HG02588 (cell line): ENCODE results near the gene MRTFA.
A peak's percentile ranks its signal among the peaks of the same experiment; 100 is the strongest.

Experiments
- ATAC-seq: cut with Tn5 transposase; IDR thresholded peaks from one replicate; pipeline ENCODE4 v1.9.1; 2021; ENCODE audit warnings: mild to moderate bottlenecking, moderate library complexity; ENCODE audit not compliant: unreplicated experiment

MRTFA gene

DNA sequence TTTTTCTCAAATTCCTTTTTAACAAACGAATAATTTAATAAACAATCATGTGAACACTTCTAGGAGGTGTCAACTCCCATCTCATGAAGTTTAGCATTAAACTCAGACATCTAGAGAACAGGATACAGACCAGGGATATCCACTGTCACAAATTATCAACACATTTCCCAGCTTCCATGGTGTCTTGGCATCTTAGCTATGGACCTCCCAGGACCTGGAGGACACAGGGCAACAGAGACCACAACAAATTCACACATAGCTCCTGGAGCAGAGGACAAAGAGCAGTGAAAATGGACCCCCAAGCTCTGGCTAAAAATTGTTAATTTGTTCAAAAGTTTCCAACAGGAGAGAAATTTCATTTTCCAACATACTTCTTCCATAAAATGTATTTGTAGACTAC, 163.9 kb downstream of the MRTFA start:
- no peak for ATAC-seq

DNA sequence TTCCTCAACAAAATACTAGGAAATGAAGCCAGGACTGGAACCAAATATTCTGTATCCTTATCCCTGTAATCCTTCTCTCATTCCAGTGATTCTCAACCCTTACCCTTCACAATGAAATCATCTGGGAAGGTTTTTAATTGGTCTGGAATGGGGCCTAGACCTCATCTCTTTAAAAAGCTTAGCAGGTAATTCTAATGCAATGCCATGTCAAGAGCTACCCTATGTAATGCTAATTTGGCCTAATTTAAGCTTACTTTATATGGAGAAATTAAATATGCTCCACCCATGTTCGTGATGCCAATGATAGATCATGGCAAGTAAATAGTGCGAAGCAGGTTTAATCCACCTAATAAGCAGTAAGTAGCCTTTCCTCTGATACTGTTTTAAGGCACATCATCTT, 164.5 kb downstream of the MRTFA start:
- ATAC-seq = no peak

DNA sequence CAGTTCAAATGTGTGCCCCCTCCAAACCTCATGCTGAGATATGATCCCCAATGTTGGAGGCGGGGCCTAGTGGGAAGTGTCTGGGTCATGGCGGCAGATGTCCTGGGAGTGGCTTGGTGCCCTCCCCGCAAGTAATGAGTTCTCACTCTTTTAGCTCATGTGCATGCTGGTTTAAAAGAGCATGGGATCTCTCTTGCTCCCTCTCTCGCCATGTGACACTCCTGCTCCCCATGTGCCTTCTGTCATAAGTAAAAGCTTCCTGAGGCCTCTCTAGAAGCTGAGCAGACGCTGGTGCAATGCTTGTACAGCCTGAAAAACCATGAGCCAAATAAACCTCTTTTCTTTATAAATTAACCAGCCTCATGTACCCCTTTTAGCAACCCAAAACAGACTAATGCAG, 167.3 kb downstream of the MRTFA start:
- ATAC-seq = no peak

DNA sequence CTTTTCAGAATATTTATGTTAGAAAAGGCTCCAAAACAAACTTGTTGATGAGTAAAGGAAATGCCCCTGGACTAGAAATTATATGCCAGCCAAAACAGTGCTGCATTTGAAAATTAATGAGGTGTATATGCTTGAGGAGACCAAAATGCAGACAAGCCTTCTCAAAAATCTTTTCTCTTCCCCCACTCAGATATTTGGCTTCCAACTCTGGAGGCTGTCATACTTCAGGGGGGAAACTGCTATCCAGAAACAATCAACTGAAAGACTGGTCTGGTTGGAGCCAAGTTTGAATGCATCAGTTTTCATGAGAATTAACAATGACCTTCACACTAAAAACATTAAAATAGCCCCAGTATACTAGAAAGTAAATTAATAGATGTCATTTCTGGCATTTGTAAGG, 167.9 kb downstream of the MRTFA start:
- ATAC-seq = no peak

DNA sequence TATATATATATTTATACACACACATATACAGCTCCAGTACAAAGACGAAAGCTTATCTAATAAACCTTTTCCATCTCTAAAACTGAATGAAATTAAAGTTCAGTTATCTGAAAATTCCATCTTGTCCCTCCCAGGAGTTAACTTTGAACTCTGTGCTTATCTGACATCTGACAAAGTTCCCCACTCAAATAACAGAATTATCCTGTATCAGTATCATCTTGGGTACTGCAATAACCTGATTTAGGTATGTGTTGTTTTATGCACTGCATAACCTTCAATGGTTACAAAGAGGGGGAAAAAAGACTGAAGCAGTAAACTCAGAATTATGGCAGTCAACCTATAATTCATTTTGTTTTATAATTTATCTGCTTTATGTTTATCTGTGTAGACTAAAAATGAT, 169.5 kb downstream of the MRTFA start:
- no peak for ATAC-seq

DNA sequence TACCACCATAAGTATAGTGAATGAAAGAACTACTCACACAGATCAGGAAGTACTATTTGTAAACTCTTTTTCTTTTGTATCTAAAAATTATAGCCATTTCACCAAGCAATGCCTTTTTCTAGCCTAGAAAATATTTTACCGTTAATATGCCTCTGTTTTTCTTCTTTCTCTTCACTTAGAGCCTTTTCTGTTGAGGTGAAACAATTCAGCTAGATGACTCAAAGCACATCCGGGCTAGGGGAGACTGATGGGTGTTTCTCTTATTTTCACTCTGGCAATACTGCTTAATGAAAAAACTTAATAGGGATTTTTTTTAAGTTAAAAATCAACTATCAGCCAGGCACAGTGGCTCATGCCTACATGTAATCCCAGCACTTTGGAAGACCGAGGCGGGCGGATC, 172.8 kb downstream of the MRTFA start:
- ATAC-seq = no peak

DNA sequence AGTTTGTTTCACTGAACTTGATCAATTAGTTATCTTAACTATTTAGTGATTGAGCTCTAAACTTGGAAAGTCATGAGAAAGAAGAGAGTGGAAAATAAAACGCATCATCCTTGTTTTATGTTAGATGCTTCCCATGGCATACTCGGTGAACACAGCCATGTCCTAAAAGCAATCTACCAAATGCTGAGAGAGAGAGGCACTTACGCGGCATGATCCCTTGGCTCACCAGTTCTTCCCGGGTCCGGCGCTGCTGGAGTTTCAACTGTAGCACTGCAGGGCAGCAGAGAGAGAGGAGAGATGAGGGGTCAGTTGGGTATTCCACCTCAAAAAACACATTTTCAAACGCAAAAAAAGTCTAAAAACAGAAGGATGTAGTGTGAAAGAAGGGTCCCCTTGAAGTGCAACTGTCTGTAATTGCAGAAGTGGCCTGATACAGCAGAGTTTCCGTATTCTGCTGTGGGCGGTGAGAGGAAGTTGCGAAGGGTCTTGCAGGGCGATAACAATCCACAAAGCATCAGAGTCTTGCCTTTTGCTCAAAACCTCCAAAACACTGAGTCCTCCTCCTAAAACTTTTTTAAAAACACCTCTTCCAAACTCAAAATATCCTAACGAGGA, 173.4 kb downstream of the MRTFA start:
- no peak for ATAC-seq

DNA sequence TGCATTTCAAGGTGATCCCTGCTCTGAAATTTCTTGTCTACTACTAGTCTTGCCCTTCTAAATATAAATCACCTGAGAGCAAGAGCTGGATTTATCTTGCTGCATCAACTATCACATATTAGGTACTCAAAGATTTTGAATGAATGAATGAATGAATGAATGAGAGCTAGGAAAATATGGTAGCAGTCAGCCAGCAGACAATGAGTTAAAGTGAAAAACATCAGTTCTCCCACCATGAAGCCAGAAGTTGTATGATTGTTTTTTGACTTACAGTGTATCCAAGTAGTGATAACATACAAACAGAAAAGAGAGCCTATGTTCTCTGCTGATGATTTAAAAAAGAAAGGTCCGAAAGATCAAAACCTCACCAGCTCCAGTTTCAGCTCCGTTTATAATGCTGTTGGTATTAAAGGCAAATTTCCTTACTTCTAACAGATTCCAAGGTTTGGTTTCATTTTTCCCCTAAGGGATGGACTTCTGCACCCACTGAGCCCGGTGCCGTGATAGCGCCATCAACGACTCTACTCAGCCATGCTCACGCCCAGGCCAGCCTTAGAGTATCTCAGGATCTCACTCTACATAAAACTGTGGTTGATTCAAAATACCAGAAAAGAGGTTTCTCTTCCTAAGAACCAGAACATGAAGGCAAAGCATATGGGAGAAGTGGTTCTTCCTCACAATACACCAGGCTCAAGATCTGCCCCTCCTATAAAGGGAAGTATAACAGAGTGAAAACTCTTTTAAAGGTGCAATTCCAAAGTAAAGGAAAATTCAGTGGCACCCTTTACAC, 174.1 kb downstream of the MRTFA start:
- no peak for ATAC-seq

DNA sequence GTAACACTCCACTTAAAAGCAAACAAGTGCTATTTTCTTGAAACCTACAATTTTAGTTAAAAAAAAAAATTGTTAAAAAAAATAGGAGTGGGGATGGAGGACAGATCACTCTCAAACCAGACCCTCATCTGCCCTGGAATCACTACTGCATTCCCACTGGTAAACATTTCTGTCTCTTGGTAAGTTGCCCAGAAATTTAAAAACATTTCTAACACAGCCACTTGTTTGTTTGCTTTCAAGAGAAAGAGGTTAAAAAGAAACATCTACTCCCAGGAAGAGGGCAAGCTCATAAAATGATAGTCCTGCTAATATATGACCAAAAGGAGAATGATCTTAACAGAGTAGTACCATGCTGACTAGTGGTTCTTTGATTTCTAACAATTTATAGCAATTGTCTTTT, 182.8 kb downstream of the MRTFA start:
- ATAC-seq = no peak

DNA sequence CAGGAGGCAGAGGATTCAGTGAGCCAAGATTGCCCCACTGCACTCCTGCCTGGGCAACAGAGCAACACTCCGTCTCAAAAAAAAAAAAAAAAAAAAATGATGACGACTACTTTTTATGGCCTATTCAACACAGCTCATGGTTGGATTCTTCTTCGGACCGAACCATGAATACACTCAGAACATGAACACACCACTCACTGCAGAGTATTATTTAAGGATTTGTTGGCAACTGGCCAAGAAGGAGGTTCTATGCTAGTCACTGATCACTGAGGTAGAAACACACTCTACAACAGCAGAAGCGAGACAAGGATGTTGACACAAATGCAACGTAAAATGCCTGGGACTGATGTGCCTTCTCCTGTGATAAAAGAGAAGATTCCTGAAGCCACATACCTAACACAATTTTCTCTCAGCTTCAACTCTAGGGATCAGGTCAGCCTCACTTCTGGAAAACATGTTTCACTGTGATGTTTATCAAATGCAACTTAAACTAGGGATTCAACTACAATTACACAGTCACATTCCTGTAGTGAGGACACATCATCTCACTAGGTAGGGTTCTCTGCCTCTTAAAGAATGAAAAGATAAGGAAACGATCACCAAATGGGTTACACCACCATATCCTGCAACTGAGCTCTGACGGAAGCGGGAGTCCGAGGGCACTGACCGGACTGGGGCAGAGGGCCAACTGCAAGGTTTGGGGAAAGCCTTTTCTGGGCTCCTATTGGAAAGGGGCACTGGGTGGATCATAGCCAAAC, 183.6 kb downstream of the MRTFA start:
- ATAC-seq = no peak

DNA sequence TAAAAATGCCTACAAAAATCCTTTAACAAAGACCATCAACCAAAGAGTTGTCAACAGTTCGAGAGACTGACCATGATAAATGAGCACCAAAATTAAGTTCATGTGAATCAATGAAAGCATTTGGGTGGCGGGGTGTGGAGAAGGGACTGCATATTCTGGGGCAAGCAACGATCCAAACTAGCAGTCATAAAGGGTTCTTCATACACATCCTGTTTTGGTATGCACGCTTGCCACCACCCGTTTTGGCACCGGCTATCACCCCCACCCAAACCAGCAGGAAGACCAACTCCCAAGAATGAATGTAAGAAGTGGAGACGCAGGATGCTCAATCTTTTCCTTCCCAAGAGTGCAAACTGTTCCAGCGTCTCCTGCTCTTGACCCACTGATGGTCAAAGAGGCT, 185.3 kb downstream of the MRTFA start:
- ATAC-seq = no peak

DNA sequence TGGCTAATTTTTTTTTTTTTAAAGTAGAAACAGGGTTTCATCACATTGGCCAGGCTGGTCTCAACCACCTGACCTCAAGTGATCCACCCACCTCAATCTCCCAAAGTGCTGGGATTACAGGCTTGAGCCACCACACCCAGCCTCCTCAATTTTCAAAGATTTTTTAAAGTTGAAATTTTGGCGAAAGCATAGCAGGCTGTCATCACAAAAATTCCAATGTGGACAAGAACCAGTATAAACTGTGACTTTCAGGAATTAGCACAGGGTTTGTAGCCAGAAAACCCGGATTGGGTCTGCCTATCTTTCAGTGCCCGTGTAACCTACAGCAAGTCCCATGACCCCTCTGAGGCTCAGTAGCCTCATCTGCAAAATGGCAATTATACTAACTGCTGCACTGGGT, 185.9 kb downstream of the MRTFA start:
- no peak for ATAC-seq

DNA sequence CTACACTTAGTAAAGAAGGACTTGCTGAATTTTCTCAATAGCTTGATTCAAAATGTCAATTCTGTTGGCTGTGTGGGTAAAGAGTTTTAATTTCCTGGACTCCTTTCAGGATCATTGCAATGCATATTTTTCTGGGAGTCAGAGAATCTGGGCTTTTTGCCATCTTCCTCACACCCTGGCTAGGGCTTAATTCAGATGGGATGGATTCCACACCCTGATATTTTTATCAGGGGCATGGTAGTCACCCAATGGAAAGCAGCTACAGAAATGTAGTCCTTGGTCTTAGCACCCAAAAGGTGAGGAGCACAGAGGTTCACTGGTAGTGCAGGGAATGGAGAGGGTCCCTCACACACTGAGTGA, 186.9 kb downstream of the MRTFA start:
- ATAC-seq = no peak

DNA sequence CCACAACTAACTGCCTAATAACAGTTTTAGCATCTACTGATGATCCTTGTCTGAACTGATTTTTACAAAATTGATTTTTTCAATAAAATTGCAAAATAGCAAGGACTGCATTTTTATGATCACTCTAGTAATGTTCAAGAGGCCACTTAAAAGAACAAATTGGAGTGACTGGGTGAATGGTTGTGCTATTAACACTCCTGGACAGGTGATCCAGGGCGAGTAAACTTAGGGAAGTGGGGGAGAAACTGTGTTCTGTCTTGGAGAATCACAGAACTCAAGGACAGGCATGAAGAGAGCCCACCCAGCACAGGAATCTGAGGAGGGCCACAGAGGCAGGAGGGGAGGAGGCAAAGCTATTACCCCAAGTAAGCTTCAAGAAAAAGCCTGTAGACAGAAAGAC, 190.3 kb downstream of the MRTFA start:
- ATAC-seq = no peak

DNA sequence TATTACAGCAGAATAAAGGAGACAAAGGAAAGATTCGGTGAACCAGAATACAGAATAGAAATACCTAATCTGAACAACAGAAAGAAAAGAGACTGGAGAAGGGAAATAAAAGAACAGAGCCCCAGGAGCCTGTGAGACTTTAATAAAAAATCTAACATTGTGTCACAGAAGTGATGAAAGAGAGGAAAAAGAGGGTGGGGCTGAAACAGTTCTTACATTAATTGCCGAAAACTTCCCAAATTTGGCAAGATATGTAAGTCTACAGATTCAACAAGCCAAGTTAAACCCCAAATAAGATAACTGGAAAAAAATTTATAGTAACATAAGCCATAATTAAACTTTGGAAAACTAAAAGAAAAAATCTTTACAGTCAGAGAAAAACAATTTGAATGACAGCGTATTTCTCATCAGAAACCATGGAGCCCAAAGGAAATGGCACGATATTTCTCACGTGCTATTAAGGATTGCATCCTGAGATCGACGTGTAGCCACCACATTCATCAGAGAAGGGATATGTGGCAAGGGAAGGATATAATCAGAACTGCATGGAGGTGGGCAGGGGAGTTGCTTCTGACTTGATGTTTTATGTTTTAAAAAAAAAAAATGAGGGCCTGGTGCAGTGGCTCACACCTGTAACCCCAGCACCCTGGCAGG, 192.2 kb downstream of the MRTFA start:
- no peak for ATAC-seq

DNA sequence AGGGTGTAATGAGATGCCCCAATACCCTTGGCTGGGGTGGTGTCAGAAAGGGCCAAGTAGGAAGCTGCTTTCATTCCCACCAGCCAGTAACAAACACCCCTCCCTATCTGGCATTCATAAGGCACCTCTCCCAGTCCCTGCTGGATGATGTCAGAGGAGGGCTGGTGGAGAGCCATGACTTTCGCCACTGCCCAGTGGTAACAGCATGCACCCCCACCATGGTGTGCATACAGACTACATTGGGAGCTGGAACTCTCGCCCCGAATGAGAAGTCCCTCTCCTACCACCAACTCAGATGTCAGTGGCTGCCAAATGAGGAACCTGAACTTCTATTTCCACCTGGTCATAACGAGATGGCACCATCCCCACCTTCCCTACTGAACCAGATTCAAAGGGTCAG, 192.8 kb downstream of the MRTFA start:
- no peak for ATAC-seq

DNA sequence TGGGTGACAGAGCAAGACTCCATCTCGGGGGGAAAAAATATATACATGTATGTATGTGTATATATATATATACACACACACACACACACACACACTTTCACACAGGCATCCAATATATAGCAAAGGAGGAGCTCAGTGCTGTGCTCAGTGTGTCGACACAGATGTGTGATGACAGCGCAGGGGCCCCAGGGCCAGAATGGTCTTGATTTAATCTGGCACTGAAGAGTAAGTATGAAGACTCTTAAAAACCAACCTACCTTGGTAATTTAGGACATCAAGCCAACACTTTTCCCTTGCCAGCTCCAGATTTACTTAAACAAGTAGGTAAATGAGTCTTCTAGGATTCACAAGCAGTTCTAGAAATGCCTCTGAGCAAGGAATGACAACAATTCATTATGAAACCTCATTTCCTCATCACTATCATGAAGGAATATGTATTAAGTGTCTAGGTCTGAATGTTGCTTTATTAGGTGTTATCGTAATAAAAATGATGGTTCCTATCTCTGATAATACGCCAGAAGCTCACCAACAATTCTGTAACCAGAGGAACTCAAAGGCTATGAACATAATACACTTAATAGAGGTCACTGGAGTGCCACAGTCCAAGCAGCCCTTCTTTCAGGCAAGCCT, 194.6 kb downstream of the MRTFA start:
- no peak for ATAC-seq

DNA sequence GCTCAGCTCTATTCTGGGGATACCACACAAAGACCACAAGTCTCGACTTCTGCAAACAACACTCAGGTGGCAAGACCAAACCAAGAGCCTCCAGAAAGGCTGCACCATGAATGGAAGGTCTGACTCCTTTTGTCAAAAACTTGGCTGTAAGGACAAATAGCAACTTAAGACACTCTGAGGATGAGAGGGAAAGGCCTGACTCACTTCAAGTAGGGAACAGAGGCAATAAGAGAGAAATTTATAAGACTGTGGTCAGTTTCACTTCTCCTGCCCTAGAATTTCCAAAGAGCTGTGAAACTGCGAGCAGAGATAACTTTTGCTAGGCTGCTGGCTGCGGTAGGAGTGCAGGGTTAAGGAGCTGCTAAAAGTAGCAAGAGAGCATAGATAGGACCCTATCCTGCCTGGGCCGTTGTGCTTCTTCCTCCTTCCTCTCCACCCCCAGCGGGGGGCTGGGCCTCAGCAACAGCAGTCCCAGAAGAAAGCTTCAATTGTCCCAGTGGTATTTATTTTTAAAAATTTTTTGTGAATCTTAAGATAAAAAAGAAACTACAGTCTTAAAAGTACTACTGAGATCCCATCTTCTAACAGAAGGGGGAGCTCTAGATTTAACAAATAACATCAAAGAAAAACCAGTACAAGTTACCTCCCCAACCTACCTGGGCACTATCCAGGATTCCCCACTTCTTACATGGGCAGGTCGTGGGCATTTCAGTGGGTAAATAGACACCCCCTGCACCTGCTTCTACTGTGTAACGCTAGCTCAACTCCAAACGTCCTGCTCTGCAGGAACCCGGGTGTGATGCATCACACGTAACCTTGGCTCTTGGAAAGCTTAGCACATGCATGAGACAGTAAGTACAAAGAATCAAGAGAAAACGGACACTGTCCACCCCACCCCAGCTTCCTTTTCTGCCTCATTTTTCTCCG, 199.8 kb downstream of the MRTFA start:
- ATAC-seq = peak; percentile 56

DNA sequence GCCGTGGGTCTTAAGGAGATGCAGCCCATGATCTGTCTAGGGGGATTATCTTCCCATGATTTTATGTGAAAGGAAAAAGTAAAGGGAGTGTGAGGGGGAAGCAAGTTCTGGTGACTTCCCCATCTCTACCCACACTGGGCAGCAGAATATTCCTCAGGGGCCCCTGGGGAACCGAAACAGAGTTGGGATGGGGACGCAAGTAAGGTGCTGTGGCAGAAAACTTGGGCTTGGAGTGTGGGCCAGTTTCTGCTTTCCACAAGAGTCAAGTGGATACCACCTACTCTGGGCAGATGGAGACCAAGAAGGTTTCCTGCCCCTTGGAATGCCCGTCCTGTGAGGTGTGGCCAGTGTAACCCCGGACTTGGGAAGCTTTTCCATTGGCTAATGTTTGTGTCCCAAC, 201.8 kb downstream of the MRTFA start:
- ATAC-seq = no peak

DNA sequence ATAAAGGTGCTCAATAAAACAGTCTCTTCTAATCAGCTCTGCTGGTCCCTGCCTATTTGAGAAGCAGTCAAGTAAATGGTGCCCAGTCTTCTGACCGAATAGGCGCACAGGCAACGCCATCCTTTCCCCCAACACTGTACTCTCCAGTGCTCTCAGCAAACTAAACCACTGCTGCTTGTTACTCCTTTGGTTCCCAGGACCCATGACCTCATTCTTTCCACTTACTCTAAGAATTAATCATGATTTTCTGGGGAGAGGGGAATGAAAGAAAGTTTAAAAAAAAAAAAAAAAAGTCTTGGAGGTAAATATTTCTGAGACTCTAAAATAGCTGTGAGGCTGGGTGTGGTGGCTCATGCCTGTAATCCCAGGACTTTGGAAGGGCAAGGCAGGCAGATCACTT, 202.4 kb downstream of the MRTFA start:
- no peak for ATAC-seq
